T-helper 2 cell treated with Interferon-gamma antibody and Interleukin-4, amounts not matched to agents 5 μg/mL and 100 μg/mL, for 36 hours (primary cell): ENCODE results near the gene TLCD2.
"Not testable (repeated sequence)": the region's sequence is repeated elsewhere in the genome, so short reads cannot be mapped to it uniquely, and the experiment has no call there.

Experiments
- DNase-seq: peaks from one replicate; pipeline ENCODE4 v3.0.0; 2021; ENCODE audit warnings: low spot score
- H3K27ac Mint-ChIP-seq: one replicate; pipeline ENCODE4 v1.8.0; 2021; ENCODE audit warnings: mild to moderate bottlenecking, mixed read lengths
- H3K27me3 Mint-ChIP-seq: one replicate; pipeline ENCODE4 v1.8.0; 2021; ENCODE audit warnings: low read depth, mixed read lengths
- H3K36me3 Mint-ChIP-seq: one replicate; pipeline ENCODE4 v1.8.0; 2021; ENCODE audit warnings: low read depth, mixed read lengths
- H3K4me1 Mint-ChIP-seq: one replicate; pipeline ENCODE4 v1.8.0; 2021; ENCODE audit warnings: low read depth, mixed read lengths
- H3K4me3 Mint-ChIP-seq: one replicate; pipeline ENCODE4 v1.8.0; 2022; ENCODE audit warnings: mild to moderate bottlenecking, moderate library complexity, mixed read lengths
- H3K9me3 Mint-ChIP-seq: one replicate; pipeline ENCODE4 v1.8.0; 2021; ENCODE audit warnings: mixed read lengths

The TLCD2 gene

DNA sequence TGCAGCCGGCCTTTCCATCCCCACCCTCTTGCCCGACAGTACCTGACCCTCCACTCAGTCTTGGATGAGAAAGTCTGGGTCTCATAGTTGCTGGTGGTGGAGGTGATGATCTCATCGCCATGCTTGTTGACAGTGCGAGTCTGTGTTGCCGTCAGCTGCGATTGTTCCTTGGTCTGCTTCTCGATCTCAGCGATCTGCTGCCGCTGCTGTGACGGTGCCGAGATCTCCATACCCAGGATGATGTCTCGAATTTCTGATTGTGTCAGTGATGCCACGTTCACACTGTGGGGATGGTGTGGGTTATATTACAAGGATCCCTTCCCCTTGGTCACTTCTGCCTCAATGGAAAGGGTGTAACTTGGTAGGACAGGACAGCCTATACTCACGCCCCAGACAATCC is 56.4 kb downstream of the TLCD2 start:
- Mint-ChIP-seq H3K4me1 (peaks cover 5% of the 10 kb centered on the region), H3K4me3 (no peak overlapping the region), H3K27ac (no peak overlapping the region), H3K9me3 (no peaks in the 10 kb centered on the region), H3K36me3 (peaks cover 66% of the 10 kb centered on the region), H3K27me3 (no peaks in the 10 kb centered on the region)
- no peak for DNase-seq

DNA sequence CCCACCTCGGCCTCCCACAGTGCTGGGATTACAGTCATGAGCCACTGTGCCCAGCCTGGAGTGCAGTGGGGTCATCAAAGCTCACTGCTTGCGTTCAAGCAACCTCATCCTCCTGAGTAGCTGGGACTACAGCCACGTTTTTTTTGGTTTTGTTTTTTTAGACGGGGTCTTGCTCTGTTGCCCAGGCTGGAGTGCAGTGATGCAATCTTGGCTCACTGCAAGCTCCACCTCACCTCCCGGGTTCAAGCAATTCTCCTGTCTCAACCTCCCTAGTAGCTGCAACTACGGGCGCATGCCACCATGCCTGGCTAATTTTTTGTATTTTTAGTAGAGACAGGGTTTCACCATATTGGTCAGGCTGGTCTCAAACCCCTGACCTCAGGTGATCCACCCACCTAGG is 57.4 kb downstream of the TLCD2 start:
- not testable (repeated sequence) for H3K27me3 Mint-ChIP-seq, H3K9me3 Mint-ChIP-seq, H3K4me1 Mint-ChIP-seq, H3K4me3 Mint-ChIP-seq, DNase-seq, H3K27ac Mint-ChIP-seq
- H3K36me3 Mint-ChIP-seq, result peaks cover 57% of the 10 kb centered on the region
